Endothelial cell of umbilical vein (primary cell): ENCODE results near the gene SPATA1. TPM values are rescaled to one million over a fixed set of nuclear protein-coding genes. Genes with fewer than 3 reads are reported as not detected.

Source experiments
- BruUV-seq: library from RNA; stranded (reverse); fragments of 400-500 nt; replicated peaks from 2 replicates; lab custom pipeline; 2021; lab: Mats Ljungman, UMichigan
- CTCF ChIA-PET: fragments of 300-600, 350-600 bp; sonication (Branson Sonifier 250); formaldehyde crosslinking; loops from one replicate; lab custom pipeline; 2021; ENCODE audit warnings: antibody characterized with exemption, inconsistent platforms; lab: Charles Lee
- POLR2A ChIA-PET: fragments of 300-600, 350-600 bp; sonication (Branson Sonifier 250); formaldehyde crosslinking; loops from one replicate; lab custom pipeline; 2021; ENCODE audit warnings: antibody characterized with exemption, inconsistent platforms; lab: Charles Lee
- DNase-seq: peaks from one replicate; pipeline ENCODE4 v3.0.0-alpha.2; 2011; ENCODE audit warnings: low read depth, low spot score
- FAIRE-seq: peaks from 2 replicates; lab custom pipeline; 2011; peaks lifted over from hg19 to GRCh38; lab: Jason Lieb, UNC
- H2AFZ ChIP-seq: 2 replicates; pipeline ENCODE4 v1.6.0; 2012; ENCODE audit warnings: low read depth, low read length, control low read depth, inconsistent platforms
- H3K27ac ChIP-seq: 2 replicates; pipeline ENCODE4 v1.5.1; 2011; ENCODE audit warnings: low read depth, mild to moderate bottlenecking, control low read depth, low read length, moderate library complexity; ENCODE audit not compliant: insufficient read depth
- H3K27me3 ChIP-seq, 2 experiments: 2 replicates each; pipeline versions ENCODE4 v1.6.0 to v1.6.1; 2011; ENCODE audit warnings: low read length in 2 of 2, mixed read lengths in 1 of 2; ENCODE audit not compliant: control insufficient read depth in 2 of 2, insufficient read depth in 2 of 2
- H3K36me3 ChIP-seq, 2 experiments: 2 replicates in 1 of 2; 3 replicates in 1 of 2; pipeline ENCODE4 v1.5.1; 2011; ENCODE audit warnings: low read length in 2 of 2, mild to moderate bottlenecking in 1 of 2, moderate library complexity in 1 of 2; ENCODE audit not compliant: control insufficient read depth in 2 of 2, insufficient read depth in 2 of 2; ENCODE audit errors: extremely low read depth in 1 of 2
- H3K4me1 ChIP-seq: 3 replicates; pipeline ENCODE4 v1.5.1; 2011; ENCODE audit warnings: mild to moderate bottlenecking, low read length; ENCODE audit not compliant: control insufficient read depth, insufficient read depth; ENCODE audit errors: extremely low read depth
- H3K4me2 ChIP-seq: 2 replicates; pipeline ENCODE4 v1.6.1; 2011; ENCODE audit warnings: low read length, control low read depth, mixed read lengths; ENCODE audit not compliant: insufficient read depth
- H3K4me3 ChIP-seq, 3 experiments: fragments of 200-600 bp in 1 of 3; sonication (generic), shearing (Covaris generic) in 1 of 3; replicated peaks in 1 of 3; 2 replicates each; pipeline ENCODE4 v1.5.1; 2011 to 2016; ENCODE audit warnings: control low read depth in 3 of 3, low read length in 3 of 3, mild to moderate bottlenecking in 2 of 3, inconsistent platforms in 1 of 3, low read depth in 1 of 3, moderate library complexity in 1 of 3; ENCODE audit not compliant: insufficient read depth in 1 of 3
- H3K79me2 ChIP-seq: 2 replicates; pipeline ENCODE4 v1.6.0; 2012; ENCODE audit warnings: low read length, inconsistent platforms; ENCODE audit not compliant: control insufficient read depth, insufficient read depth
- H3K9ac ChIP-seq: replicated peaks from 2 replicates; pipeline ENCODE3; 2011; ENCODE audit warnings: low read length, control low read depth; ENCODE audit not compliant: insufficient read depth; ENCODE audit errors: extremely low read depth
- H3K9me1 ChIP-seq: replicated peaks from 3 replicates; pipeline ENCODE4 v1.6.0; 2011; ENCODE audit warnings: mild to moderate bottlenecking, low read length; ENCODE audit not compliant: control insufficient read depth, insufficient read depth; ENCODE audit errors: extremely low read depth
- H3K9me3 ChIP-seq: replicated peaks from 2 replicates; pipeline ENCODE4 v1.5.1; 2012; ENCODE audit warnings: low read length, inconsistent platforms; ENCODE audit not compliant: control insufficient read depth, insufficient read depth
- H4K20me1 ChIP-seq: replicated peaks from 2 replicates; pipeline ENCODE3; 2011; ENCODE audit warnings: mild to moderate bottlenecking, low read length; ENCODE audit not compliant: control insufficient read depth, insufficient read depth; ENCODE audit errors: extremely low read depth
- EZH2 ChIP-seq: IDR thresholded peaks from 2 replicates; pipeline ENCODE4 v1.6.1; 2012; ENCODE audit warnings: borderline replicate concordance, low read depth, mild to moderate bottlenecking, moderate library complexity, low read length, inconsistent platforms; ENCODE audit not compliant: severe bottlenecking
- FOS ChIP-seq: IDR thresholded peaks from 2 replicates; pipeline ENCODE4 v1.6.1; 2011; ENCODE audit warnings: mild to moderate bottlenecking, low read length, moderate library complexity, borderline replicate concordance; ENCODE audit not compliant: insufficient read depth
- GATA2 ChIP-seq: IDR thresholded peaks from 2 replicates; pipeline ENCODE4 v1.7.0; 2011; ENCODE audit warnings: low read depth, mild to moderate bottlenecking, moderate library complexity, mixed read lengths, low read length; ENCODE audit not compliant: insufficient read length, insufficient read depth
- JUN ChIP-seq: IDR thresholded peaks from 2 replicates; pipeline ENCODE4 v1.6.1; 2011; ENCODE audit warnings: borderline replicate concordance, low read depth; ENCODE audit not compliant: insufficient read length, insufficient read depth
- MYC ChIP-seq: IDR thresholded peaks from one replicate; pipeline ENCODE4 v1.6.1; 2011; ENCODE audit warnings: mild to moderate bottlenecking, low read depth, low read length
- POLR2A ChIP-seq: IDR thresholded peaks from 2 replicates; pipeline ENCODE4 v1.6.1; 2012; ENCODE audit warnings: low read depth, mild to moderate bottlenecking, control low read depth, low read length
- POLR2AphosphoS5 ChIP-seq: IDR thresholded peaks from 2 replicates; pipeline ENCODE4 v1.6.1; 2012; ENCODE audit warnings: low read depth, mild to moderate bottlenecking, control low read depth, low read length, moderate library complexity; ENCODE audit not compliant: insufficient read depth
- dilution Hi-C: fragments of 300-500 bp; cut with MboI; formaldehyde crosslinking; loops from one replicate; pipeline ENCODE4 v1.15.0; 2019; ENCODE audit warnings: low sequenced_read_pairs; ENCODE audit not compliant: extremely low pct_ligation_motif_present
- intact Hi-C: fragments of 100-400 bp; cut with micrococcal nuclease; formaldehyde crosslinking; loops from one replicate; pipeline ENCODE4 v1.10.0; 2022
- polyA plus RNA-seq, 4 experiments: library from polyadenylated mRNA; depleted of rRNA in 3 of 4; stranded (reverse) in 3 of 4; unstranded in 1 of 4; fragments of >200 nt; gene quantifications; 2 replicates each; pipeline versions ENCODE4 v1.2.1 to v1.2.3, GENCODE V29; 2011 to 2012; ENCODE audit warnings: missing spikeins in 1 of 4
- total RNA-seq: library from RNA; stranded (reverse); gene quantifications from 2 replicates; pipeline ENCODE4 v1.2.3, GENCODE V29; 2021
- TF ChIP-seq, protein P1 (sequence below): IDR thresholded peaks from 2 replicates; pipeline ENCODE4 v1.6.1; 2011; ENCODE audit not compliant: insufficient read depth, insufficient read length
- TF ChIP-seq, protein P2 (sequence below), 2 donors: IDR thresholded peaks; 1 replicate in 1 of 2; 2 replicates in 1 of 2; pipeline ENCODE4 v1.5.1; 2011; ENCODE audit warnings: low read length in 2 of 2, mild to moderate bottlenecking in 2 of 2, moderate library complexity in 2 of 2, control low read depth in 1 of 2, inconsistent platforms in 1 of 2, low read depth in 1 of 2; ENCODE audit not compliant: insufficient read depth in 1 of 2; ENCODE audit errors: extremely low read depth in 1 of 2

SPATA1 gene
- total and polyA plus RNA-seq, 2 donors (not counting 3 experiments of a cell fraction or from before 2014, with no cell fraction given) = 1.7 to 1.8 TPM

DNA sequence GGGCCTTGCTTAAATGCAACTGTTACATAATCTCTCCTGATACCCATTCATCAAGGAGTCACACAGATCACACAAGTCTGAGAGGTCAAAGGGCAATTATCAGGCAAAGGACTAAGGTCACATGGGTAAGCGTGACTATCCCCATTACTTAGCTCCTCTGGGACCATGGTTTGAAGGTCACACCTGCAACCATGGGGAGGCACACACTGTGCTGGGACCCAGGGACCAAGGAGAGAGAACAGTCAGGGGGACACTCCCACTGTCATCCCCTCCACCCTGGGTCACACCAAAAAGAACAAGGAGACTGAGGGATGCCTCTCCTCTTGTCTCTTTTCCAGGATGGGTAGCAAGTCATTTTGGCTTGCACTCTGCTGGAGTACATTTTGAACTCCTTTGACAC, 99.0 kb downstream of the SPATA1 start:
- intact Hi-C loops = loop anchor here (2.0 kb wide), 2 partner anchors 172 to 358 kb away; no protein-coding TSS in a partner anchor

More for the DNA sequence above, 99.0 kb downstream of the SPATA1 start:
- H3K27me3 ChIP-seq = no peaks in the 10 kb centered on the region
- no peaks in the 10 kb centered on the region for H3K9me1 ChIP-seq
- no peaks in the 10 kb centered on the region for H4K20me1 ChIP-seq
- H3K36me3 ChIP-seq = no peaks in the 10 kb centered on the region
- DNase-seq (no peak), FAIRE-seq (no peak)
- no peak overlapping the region for H2AFZ ChIP-seq
- no peak overlapping the region for H3K27ac ChIP-seq
- ChIA-PET CTCF (interaction anchor here (0.6 to 7.2 kb wide), 44 partner anchors 9 to 708 kb away, joined by 3 to 124 read pairs (median 4); partner anchors contain the start of genes CTBS, GNG5, PRKACB and SPATA1), POLR2A (interaction anchor here (2.5 kb wide), 1 partner anchor 32 kb away, joined by 19 read pairs; the partner anchor contains the start of gene CTBS)
- peaks cover 23% of the 10 kb centered on the region for H3K4me1 ChIP-seq
- H3K9ac ChIP-seq = no peak overlapping the region
- TF ChIP-seq FOS (no peak), GATA2 (no peak), EZH2 (no peak), MYC (no peak), POLR2AphosphoS5 (no peak), JUN (no peak), POLR2A (no peak)
- TF ChIP-seq, protein P1, sequence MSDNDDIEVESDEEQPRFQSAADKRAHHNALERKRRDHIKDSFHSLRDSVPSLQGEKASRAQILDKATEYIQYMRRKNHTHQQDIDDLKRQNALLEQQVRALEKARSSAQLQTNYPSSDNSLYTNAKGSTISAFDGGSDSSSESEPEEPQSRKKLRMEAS = no peak
- TF ChIP-seq, protein P2, sequence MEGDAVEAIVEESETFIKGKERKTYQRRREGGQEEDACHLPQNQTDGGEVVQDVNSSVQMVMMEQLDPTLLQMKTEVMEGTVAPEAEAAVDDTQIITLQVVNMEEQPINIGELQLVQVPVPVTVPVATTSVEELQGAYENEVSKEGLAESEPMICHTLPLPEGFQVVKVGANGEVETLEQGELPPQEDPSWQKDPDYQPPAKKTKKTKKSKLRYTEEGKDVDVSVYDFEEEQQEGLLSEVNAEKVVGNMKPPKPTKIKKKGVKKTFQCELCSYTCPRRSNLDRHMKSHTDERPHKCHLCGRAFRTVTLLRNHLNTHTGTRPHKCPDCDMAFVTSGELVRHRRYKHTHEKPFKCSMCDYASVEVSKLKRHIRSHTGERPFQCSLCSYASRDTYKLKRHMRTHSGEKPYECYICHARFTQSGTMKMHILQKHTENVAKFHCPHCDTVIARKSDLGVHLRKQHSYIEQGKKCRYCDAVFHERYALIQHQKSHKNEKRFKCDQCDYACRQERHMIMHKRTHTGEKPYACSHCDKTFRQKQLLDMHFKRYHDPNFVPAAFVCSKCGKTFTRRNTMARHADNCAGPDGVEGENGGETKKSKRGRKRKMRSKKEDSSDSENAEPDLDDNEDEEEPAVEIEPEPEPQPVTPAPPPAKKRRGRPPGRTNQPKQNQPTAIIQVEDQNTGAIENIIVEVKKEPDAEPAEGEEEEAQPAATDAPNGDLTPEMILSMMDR (IDR thresholded peaks at IDR 0.05; ENCODE audit: extremely low read depth in 1 of 2, insufficient read depth in 1 of 2, low read depth in 1 of 2, low read length in 2 of 2) = no peak
- H3K79me2 ChIP-seq = no peaks in the 10 kb centered on the region
- H3K4me3 ChIP-seq = no peak overlapping the region
- H3K4me2 ChIP-seq = no peak overlapping the region
- dilution Hi-C loops = loop anchor here (25.0 kb wide), 1 partner anchor 168 kb away; no protein-coding TSS in a partner anchor
- BruUV-seq = no TSS peak
- peaks cover 2% of the 10 kb centered on the region for H3K9me3 ChIP-seq
